GM12891 (cell line): ENCODE data around the gene SRGAP1.

Experiments used
- POLR2A ChIP-seq: IDR thresholded peaks from 2 replicates; pipeline ENCODE4 v1.6.1; 2011; ENCODE audit warnings: low read depth, low read length, control low read depth
- POLR2AphosphoS5 ChIP-seq: IDR thresholded peaks from 2 replicates; pipeline ENCODE4 v1.6.1; 2011; ENCODE audit warnings: low read depth, low read length, control low read depth
- SPI1 ChIP-seq: IDR thresholded peaks from 2 replicates; pipeline ENCODE4 v1.6.1; 2011; ENCODE audit warnings: low read depth, low read length, control low read depth
- TAF1 ChIP-seq: IDR thresholded peaks from 2 replicates; pipeline ENCODE4 v1.6.1; 2011; ENCODE audit warnings: low read depth, low read length, control low read depth

- TF ChIP-seq POLR2A = no peak
- TF ChIP-seq POLR2AphosphoS5 = no peak
- TF ChIP-seq TAF1 = no peak
- no peak for TF ChIP-seq SPI1
These were observed 253.0 kb downstream of the SRGAP1 start for GRCh38 chr12:64097366-64098105.
